CD4-positive, alpha-beta T cell treated with Interleukin-6 for 4 hours (primary cell): ENCODE results near the gene TBC1D5.

Source experiments
- DNase-seq: peaks from one replicate; pipeline ENCODE4 v3.0.0-alpha.2; 2020; ENCODE audit warnings: mixed read lengths

The TBC1D5 gene

DNA sequence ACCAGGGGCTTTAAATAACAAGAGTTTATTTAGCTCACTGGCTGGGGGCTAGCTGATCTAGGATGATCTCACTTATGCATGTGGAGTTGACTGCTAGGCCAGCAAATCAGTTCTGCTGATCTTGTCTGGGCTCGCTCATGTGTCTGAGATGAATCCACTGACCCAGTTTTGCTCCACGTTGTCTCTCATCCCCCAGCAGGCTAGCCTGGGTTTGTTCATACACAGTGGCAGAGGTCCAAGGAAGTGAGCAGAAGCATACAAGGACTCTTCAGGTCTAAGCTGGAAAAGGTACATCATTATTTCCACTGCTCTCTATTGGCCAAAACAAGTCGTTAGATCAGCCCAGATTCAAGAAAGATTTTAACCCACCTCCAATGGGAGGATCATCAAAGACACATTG, 619.7 kb downstream of the TBC1D5 start:
- DNase-seq: no peak

DNA sequence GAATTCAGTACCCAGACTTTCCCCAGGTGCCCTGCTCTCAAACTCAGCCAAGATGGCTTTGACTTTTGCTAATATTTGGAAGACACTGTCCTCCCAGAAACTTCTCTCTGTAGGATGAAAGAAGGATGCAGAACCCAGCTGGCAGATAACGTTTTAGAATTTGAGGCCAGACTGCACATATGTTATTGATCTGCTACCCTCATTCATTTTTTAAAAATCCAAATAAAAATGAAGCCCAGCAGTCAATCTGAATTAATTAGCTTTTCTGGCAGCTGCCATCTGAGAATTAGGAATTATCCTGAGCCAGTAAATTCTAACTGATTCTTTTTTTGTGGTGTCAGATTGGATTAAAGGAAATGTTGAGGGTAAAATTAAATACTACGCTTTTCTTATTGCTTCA, 621.1 kb downstream of the TBC1D5 start:
- no peak for DNase-seq

DNA sequence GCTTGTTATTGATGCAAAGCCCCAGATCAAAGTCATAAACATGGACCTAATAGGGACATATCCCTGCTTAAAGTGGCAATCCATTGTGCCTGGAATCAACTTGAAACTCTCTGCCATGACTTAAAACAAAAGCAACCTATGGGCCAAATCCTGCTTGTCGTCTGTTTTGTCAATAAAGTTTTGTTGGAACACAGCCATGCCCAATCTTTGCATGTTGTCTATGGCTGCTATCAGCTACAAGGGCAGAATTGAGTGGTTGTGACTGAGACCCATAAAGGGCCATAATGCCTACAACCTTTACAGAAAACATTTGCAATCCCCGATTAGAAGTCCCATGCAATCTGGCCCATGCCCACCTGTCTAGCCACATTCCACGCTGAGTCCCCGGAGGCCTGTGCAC, 622.3 kb downstream of the TBC1D5 start:
- no peak for DNase-seq

DNA sequence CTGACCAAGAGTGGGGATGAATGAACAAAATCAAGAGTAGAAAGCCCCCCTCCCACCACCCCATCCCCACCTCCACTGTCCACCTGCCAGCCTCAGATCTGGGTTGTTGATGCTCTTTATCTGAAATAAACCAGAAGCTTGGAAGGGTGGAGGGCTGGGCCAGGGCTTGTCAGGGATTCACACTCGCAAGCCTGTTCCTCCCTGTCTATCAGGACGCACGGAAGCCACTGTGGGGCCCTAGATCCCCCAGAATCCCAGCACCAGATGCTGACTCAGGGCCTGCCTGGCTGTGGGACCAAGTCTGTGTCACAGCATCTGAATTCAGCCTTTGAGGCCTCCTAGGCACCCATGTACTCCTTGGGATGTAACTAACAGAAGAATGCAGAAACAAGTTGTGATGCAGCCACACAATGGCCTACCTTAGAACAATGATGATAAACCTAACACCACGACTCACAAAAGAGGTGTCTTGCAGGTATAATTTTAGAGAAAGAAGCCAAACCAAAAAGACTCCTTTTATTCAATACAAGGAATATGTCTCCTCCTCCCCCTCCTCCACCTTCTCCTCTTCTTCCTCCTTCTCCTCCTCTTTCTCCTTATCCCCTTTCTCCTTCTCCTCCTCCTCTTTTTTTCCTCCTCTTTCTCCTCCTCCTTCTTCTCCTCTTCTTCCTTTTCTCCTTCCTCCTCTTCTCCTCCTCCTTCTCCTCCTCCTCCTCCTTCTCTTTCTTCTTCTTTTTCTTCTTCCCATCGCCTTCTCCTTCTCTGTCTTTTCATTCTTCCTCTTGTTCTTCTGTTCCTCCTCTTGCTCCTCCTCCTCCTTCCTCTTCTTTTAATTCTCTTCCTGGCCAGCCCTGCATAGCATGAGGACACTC, 623.0 kb downstream of the TBC1D5 start:
- no peak for DNase-seq

DNA sequence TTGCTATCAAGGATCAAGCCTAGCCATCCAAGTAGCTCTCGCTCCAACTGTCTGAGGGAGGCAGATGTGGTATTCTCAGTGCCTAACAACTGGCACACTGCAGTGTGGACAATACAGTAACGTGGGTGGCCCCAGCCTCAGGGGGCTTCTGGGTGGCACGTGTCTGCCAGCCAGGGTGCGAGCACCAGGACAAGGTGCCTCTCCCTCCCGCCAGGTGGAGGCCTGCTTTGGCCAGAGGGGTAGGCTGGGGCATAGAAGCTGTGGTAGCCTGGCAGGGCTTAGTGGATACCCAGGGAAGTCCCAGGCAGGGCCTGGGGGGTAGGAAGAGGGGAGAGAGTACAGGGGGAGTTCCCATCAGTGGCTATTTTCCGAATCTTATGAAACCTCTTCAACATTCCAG, 623.7 kb downstream of the TBC1D5 start:
- DNase-seq: no peak

DNA sequence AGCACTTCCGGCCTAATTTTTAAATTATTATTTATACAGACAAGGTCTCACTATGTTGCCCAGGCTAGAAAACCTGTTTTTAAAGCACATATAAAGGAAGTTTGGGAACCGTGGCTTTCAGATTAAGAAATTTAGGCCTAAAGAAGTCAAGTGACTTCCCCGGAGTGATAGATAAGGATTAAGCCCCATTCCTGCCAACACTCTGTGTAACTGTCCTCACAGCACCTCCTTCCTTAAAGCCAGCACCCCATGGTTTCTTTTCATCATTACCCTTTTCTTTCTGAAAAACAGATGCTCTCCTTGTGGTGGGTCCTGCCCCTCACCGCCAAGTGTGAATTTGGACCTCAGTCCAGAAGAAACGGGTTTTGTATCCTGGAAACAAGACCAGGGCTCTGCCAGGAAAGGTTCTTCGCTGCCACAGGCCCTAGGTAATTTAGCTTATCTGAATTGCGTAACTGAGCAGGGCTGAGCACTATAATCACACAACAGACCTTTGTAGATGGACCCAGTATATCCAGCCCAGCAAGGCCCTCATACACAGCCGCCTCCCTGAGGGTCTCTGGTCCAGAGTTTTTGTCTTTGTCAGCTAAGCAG, 626.3 kb downstream of the TBC1D5 start:
- DNase-seq: no peak

DNA sequence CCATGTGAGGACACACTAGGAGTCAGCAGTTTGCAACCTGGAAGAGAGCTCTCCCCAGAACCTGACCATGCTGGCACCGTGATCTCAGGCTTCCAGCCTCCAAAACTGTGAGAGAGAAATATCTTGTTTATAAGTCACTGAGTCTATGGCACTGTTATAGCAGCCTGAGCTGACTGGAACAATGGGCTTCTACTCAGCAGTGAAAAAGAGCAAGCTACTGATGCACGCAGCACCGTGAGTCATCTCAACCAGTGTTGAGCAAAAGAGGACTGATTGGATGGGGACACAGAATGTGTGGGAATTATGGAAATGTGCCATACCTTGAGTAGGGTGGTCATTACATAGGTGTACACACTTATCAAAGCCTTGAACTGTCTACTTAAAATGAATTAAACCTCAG, 627.2 kb downstream of the TBC1D5 start:
- no peak for DNase-seq

DNA sequence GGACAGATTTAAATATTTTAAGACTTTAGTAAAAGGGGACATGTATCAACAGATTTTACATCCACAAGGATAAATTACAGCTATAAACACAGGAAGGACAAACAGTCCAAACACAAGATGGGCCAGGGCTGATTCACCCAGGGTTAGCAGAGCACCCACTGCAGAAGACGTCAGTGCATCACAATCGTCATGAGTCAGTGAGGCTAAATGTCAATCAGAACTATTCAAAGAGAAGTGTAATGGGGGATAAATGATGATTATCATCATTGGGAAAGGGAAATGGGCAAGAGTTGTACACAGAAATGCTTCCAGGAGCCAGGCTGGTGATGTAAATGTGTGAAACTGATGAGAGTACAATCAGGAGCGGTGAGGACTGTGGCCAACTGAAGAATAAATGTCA, 630.8 kb downstream of the TBC1D5 start:
- DNase-seq: no peak

DNA sequence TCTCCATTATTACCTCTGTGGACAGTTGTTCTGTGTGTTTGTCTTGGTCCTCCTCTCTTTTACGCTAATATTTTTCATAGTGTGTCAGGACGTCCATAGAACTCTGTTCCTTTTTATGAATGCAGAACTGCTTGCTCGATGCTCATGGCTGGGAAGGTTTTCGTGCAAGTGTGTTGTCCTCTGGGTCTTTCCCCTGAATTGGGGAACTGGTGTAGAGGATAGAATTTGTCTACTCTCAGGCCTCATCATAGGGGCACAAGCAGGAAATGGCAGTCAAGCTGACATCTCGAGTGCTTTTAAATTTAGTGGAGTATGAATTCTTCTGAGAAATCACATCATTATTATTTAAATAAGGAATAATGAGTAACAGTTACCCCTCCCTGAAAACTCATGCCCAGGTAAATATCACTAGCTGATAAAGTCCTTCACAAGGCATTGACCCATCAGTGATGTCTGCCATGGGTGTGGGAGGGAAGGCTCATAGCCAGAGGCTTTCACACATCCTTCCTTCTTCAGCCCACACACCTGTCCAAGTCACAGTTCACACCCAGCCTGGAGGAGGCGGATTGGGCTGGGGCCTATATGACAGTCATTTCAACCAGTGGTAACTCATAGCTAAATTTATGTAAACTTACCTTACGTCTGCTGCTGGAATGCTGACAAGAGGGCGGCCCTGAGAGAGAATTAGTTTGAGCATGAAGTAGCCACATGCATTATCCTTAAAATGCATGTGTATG, 631.6 kb downstream of the TBC1D5 start:
- no peak for DNase-seq
